Sigmoid colon (tissue), 7 donors: ENCODE results near the gene CCL4L2. TPM values are rescaled to one million over a fixed set of nuclear protein-coding genes. Genes with fewer than 3 reads are reported as not detected.
"Not testable (repeated sequence)": the region's sequence is repeated elsewhere in the genome, so short reads cannot be mapped to it uniquely, and the experiment has no call there.

Experiments used
- DNase-seq: peaks from one replicate; pipeline ENCODE4 v3.0.0-alpha.2; 2019
- H3K27ac ChIP-seq, 4 donors: fragments of 200-600 bp; sonication (generic); one replicate each; pipeline ENCODE4 v1.5.1; 2016 to 2019; ENCODE audit warnings: mild to moderate bottlenecking in 1 of 4
- H3K27me3 ChIP-seq, 3 donors: fragments of 200-600 bp; sonication (generic); one replicate each; pipeline ENCODE4 v1.5.1; 2019; ENCODE audit warnings: mild to moderate bottlenecking in 1 of 3
- H3K36me3 ChIP-seq, 4 donors: fragments of 200-600 bp; sonication (generic); one replicate each; pipeline ENCODE4 v1.5.1; 2016 to 2019
- H3K4me1 ChIP-seq, 4 donors: fragments of 200-600 bp; sonication (generic); one replicate each; pipeline ENCODE4 v1.5.1; 2017 to 2019
- H3K4me3 ChIP-seq, 4 donors: fragments of 200-600 bp; sonication (generic); one replicate each; pipeline ENCODE4 v1.5.1; 2017 to 2019; ENCODE audit warnings: mild to moderate bottlenecking in 2 of 4, moderate library complexity in 1 of 4
- H3K9me3 ChIP-seq, 4 donors: fragments of 200-600 bp in 3 of 4; sonication (generic) in 3 of 4; one replicate each; pipeline versions ENCODE4 v1.5.1 to v1.6.1; 2013 to 2019
- CTCF ChIP-seq, 4 experiments: fragments of 450-650 bp in 3 of 4; fragments of 200-600 bp in 1 of 4; IDR thresholded peaks; one replicate each; pipeline ENCODE4 v1.5.1; 2016 to 2019; ENCODE audit warnings: antibody characterized with exemption in 4 of 4, mild to moderate bottlenecking in 3 of 4, moderate library complexity in 2 of 4
- EP300 ChIP-seq, 4 donors: sonication (generic); formaldehyde crosslinking; IDR thresholded peaks; one replicate each; pipeline ENCODE4 v1.6.1; 2017; ENCODE audit warnings: antibody characterized with exemption in 4 of 4
- POLR2A ChIP-seq, 2 donors: fragments of 450-650 bp; IDR thresholded peaks; one replicate each; pipeline ENCODE4 v1.6.1; 2016; ENCODE audit warnings: antibody characterized with exemption in 2 of 2, mild to moderate bottlenecking in 2 of 2, moderate library complexity in 2 of 2
- POLR2AphosphoS5 ChIP-seq, 4 donors: sonication (generic); formaldehyde crosslinking; IDR thresholded peaks; one replicate each; pipeline ENCODE4 v1.6.1; 2017; ENCODE audit warnings: antibody characterized with exemption in 4 of 4
- WGBS, 2 donors: extraction: QIAGEN DNeasy Blood & Tissue Kit; methylation state at CpG; one replicate each; pipeline ENCODE4 v1.1.7; 2013; 5-methylcytosine and 5-hydroxymethylcytosine counted together
- intact Hi-C: fragments of 100-400 bp; cut with DNase I; formaldehyde crosslinking; loops from one replicate; pipeline ENCODE4 v1.15.1; 2023
- polyA plus RNA-seq, 3 donors: library from polyadenylated mRNA; stranded (reverse); fragments of 200-250 nt; gene quantifications; one replicate each; pipeline ENCODE4 v1.2.3, GENCODE V29; 2013
- total RNA-seq, 4 donors: library from RNA; depleted of rRNA; stranded (reverse); fragments of >200 nt; gene quantifications; one replicate each; pipeline ENCODE4 v1.1.0, GENCODE V29; 2016
- donor health status: healthy with polysubstance abuse.
- donor health status: Bipolar disorder and iron deficiency.
- donor health status: healthy.

The CCL4L2 gene
- total and polyA plus RNA-seq, 7 donors = 0.58 to 11.3 (median 3.9) TPM; not detected in 3

GRCh38 chr17:36212272-36212605 is 1.4 kb downstream of the CCL4L2 start:
- TF ChIP-seq EP300 (IDR thresholded peaks at IDR 0.05) (no peak), POLR2A (IDR thresholded peaks at IDR 0.05) (no peak), CTCF (IDR thresholded peaks at IDR 0.05) (no peak), POLR2AphosphoS5 (IDR thresholded peaks at IDR 0.05) (no peak)
- Histone ChIP-seq H3K36me3 (no peaks in the 10 kb centered on the region), H3K27me3 (no peaks in the 10 kb centered on the region), H3K4me3 (no peak overlapping the region), H3K4me1 (no peaks in the 10 kb centered on the region), H3K27ac (no peak overlapping the region), H3K9me3 (no peaks in the 10 kb centered on the region)
- intact Hi-C loops = no loop called here
- 40 to 82% methylated on average over 4 of the region's 4 CpGs for WGBS, 2 donors
- no peak for DNase-seq

GRCh38 chr17:36212966-36213365 is 2.1 kb downstream of the CCL4L2 start:
- TF ChIP-seq POLR2A (IDR thresholded peaks at IDR 0.05) = no peak
- no peak for TF ChIP-seq EP300 (IDR thresholded peaks at IDR 0.05)
- TF ChIP-seq CTCF (IDR thresholded peaks at IDR 0.05) = no peak
- TF ChIP-seq POLR2AphosphoS5 (IDR thresholded peaks at IDR 0.05) = no peak
- H3K9me3 ChIP-seq = no peaks in the 10 kb centered on the region
- no peaks in the 10 kb centered on the region for H3K36me3 ChIP-seq
- H3K27ac ChIP-seq = no peak overlapping the region
- no peaks in the 10 kb centered on the region for H3K4me1 ChIP-seq
- DNase-seq = no peak
- H3K4me3 ChIP-seq = no peak overlapping the region
- WGBS, 2 donors = 91 to 95% methylated on average over 3 of the region's 3 CpGs
- H3K27me3 ChIP-seq = no peaks in the 10 kb centered on the region
- intact Hi-C loops = no loop called here

- Histone ChIP-seq H3K27me3 (no peaks in the 10 kb centered on the region), H3K4me3 (no peak overlapping the region), H3K36me3 (no peaks in the 10 kb centered on the region), H3K4me1 (no peaks in the 10 kb centered on the region), H3K9me3 (no peaks in the 10 kb centered on the region), H3K27ac (no peak overlapping the region)
- no peak for TF ChIP-seq POLR2A (IDR thresholded peaks at IDR 0.05)
- TF ChIP-seq POLR2AphosphoS5 (IDR thresholded peaks at IDR 0.05) = no peak
- TF ChIP-seq EP300 (IDR thresholded peaks at IDR 0.05) = no peak
- no peak for TF ChIP-seq CTCF (IDR thresholded peaks at IDR 0.05)
- no peak for DNase-seq
- intact Hi-C loops = no loop called here
- 82 to 86% methylated on average over 3 of the region's 3 CpGs for WGBS, 2 donors
These were observed 2.8 kb downstream of the CCL4L2 start for GRCh38 chr17:36213695-36214094.

GRCh38 chr17:36214918-36215317 is 4.1 kb downstream of the CCL4L2 start:
- Histone ChIP-seq H3K4me3 (no peak overlapping the region), H3K9me3 (no peaks in the 10 kb centered on the region), H3K4me1 (no peaks in the 10 kb centered on the region), H3K27me3 (no peaks in the 10 kb centered on the region), H3K36me3 (no peaks in the 10 kb centered on the region), H3K27ac (no peak overlapping the region)
- TF ChIP-seq POLR2AphosphoS5 (IDR thresholded peaks at IDR 0.05) (no peak), POLR2A (IDR thresholded peaks at IDR 0.05) (no peak), EP300 (IDR thresholded peaks at IDR 0.05) (no peak), CTCF (IDR thresholded peaks at IDR 0.05) (no peak)
- intact Hi-C loops = no loop called here
- no peak for DNase-seq

- H3K27ac ChIP-seq, H3K4me3 ChIP-seq, H3K36me3 ChIP-seq, intact Hi-C loops, H3K27me3 ChIP-seq, DNase-seq, H3K4me1 ChIP-seq, H3K9me3 ChIP-seq: not testable (repeated sequence)
- WGBS, 2 donors = 83 to 84% methylated on average over 7 of the region's 7 CpGs
These were observed 4.8 kb downstream of the CCL4L2 start for GRCh38 chr17:36215406-36216308.

- H3K4me3 ChIP-seq, H3K27me3 ChIP-seq, intact Hi-C loops, H3K9me3 ChIP-seq, H3K36me3 ChIP-seq, DNase-seq, H3K4me1 ChIP-seq, H3K27ac ChIP-seq: not testable (repeated sequence)
- 92 to 98% methylated on average over 1 of the region's 1 CpG for WGBS, 2 donors
These were observed 8.7 kb downstream of the CCL4L2 start for GRCh38 chr17:36219556-36219955.

GRCh38 chr17:36220737-36221580 is 10.1 kb downstream of the CCL4L2 start:
- H3K9me3 ChIP-seq, intact Hi-C loops, H3K27ac ChIP-seq, H3K4me1 ChIP-seq, H3K4me3 ChIP-seq, H3K36me3 ChIP-seq, H3K27me3 ChIP-seq, DNase-seq: not testable (repeated sequence)
- WGBS, 2 donors = 67 to 81% methylated on average over 3 of the region's 3 CpGs
